NCI-H748 (cell line): Measurements from ENCODE around the gene CHST12.

ENCODE experiments used
- DNase-seq: peaks from one replicate; lab custom pipeline; 2025; ENCODE audit not compliant: unreplicated experiment; lab: John Stamatoyannopoulos, UW

CHST12 gene

DNA sequence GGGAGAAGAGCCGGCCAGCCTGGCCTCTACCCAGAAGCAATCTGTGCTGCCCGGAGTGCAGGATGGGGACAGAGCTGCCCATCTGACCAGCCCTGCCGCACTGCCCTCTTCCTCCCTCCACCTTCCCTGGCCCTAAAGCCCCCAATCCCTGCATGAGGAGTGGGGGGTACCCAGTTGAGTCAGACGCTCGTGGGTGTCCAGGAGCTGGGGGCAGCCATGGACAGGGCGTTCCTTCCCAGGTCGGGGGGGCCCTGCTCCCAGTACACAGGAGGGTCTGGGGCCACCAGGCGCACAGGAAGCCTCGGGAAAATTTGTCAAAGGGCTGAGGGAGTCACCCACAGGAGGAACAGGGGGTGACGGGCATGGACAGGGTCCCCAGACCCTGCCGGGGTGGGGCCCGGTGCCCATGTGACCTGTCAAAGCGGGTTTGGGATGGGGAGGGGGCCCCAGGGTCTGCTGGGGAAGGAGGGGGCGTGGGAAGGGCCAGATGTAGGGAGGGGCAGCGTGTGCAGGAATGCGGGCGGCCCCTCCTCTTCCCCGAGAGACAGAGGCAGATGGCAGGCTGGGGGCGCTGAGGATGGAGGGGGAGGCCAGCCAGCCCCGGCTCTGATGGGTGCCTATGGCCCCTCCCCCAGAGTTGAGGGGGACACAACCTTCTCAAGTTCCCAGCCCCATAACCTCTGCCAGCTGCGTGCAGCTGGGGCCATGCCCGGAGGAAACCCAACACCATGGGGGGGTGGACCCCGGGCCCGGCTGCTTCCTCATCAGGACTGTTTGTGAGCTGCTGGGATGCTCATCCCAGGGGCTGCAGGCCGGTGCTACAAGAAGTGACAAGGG is 94.3 kb downstream of the CHST12 start:
- no peak for DNase-seq
